Head of caudate nucleus (tissue), 42 donors: ENCODE results near the gene TSPAN14.
A peak's percentile ranks its signal among the peaks of the same experiment; 100 is the strongest.

Experiments
- DNase-seq, 42 donors: peaks; one replicate each; pipeline versions ENCODE4 v3.0.0 to v3.0.0-alpha.2; 2020 to 2021; ENCODE audit warnings: mixed read lengths in 7 of 42
- intact Hi-C: fragments of 100-400 bp; cut with DNase I; formaldehyde crosslinking; loops from one replicate; pipeline ENCODE4 v1.15.0; 2022

The TSPAN14 gene

GRCh38 chr10:80452640-80453039 lies 1.5 kb upstream of the TSPAN14 start:
- DNase-seq = no peak
- intact Hi-C loops = no loop called here

GRCh38 chr10:80453056-80453841 lies 861 bp upstream of the TSPAN14 start:
- intact Hi-C loops = no loop called here
- DNase-seq = no peak

- DNase-seq = peak in 11 of 42 donors; percentile 17 to 56 (median 42)
- intact Hi-C loops = no loop called here
Observed at GRCh38 chr10:80454513-80455460, 677 bp downstream of the TSPAN14 start.

GRCh38 chr10:80455461-80456349 lies 1.6 kb downstream of the TSPAN14 start:
- no peak for DNase-seq
- intact Hi-C loops = no loop called here

GRCh38 chr10:80457554-80458262 lies 3.6 kb downstream of the TSPAN14 start:
- DNase-seq = no peak
- intact Hi-C loops = no loop called here

GRCh38 chr10:80458263-80458625 lies 4.1 kb downstream of the TSPAN14 start:
- intact Hi-C loops = no loop called here
- no peak for DNase-seq

GRCh38 chr10:80458638-80459037 lies 4.5 kb downstream of the TSPAN14 start:
- DNase-seq = no peak
- intact Hi-C loops = no loop called here

- peak in 17 of 42 donors; percentile 25 to 68 (median 44) for DNase-seq
- intact Hi-C loops = no loop called here
Observed at GRCh38 chr10:80459047-80459865, 5.1 kb downstream of the TSPAN14 start.

- peak in 27 of 42 donors; percentile 28 to 76 (median 56) for DNase-seq
- intact Hi-C loops = no loop called here
Observed at GRCh38 chr10:80460399-80461207, 6.5 kb downstream of the TSPAN14 start.

GRCh38 chr10:80461208-80462183 lies 7.4 kb downstream of the TSPAN14 start:
- DNase-seq = no peak
- intact Hi-C loops = no loop called here

GRCh38 chr10:80462299-80462980 lies 8.3 kb downstream of the TSPAN14 start:
- intact Hi-C loops = no loop called here
- no peak for DNase-seq

- intact Hi-C loops = no loop called here
- no peak for DNase-seq
Observed at GRCh38 chr10:80462981-80463741, 9.1 kb downstream of the TSPAN14 start.

GRCh38 chr10:80463868-80464267 lies 9.8 kb downstream of the TSPAN14 start:
- intact Hi-C loops = no loop called here
- DNase-seq = no peak
